Measurements from ENCODE around the gene LTB4R2. TPM values are rescaled to one million over a fixed set of nuclear protein-coding genes. Genes with fewer than 3 reads are reported as not detected.

The LTB4R2 gene
- total and polyA plus RNA-seq, 7 donors = 0.08 to 2.3 (median 0.96) TPM

GRCh38 chr14:24289649-24290280 is 20.2 kb upstream of the LTB4R2 start:
- no peaks in the 10 kb centered on the region for H3K27me3 ChIP-seq (ENCODE audit: insufficient read depth in 3 of 3, low read length in 2 of 3)
- ATAC-seq (no peak), DNase-seq (no peak)
- H3K4me3 ChIP-seq = no peak overlapping the region
- WGBS, 3 donors = 75 to 81% (median 80%) methylated on average over 6 of the region's 6 CpGs
- no peak for TF ChIP-seq CTCF (IDR thresholded peaks at IDR 0.05)
- no peak overlapping the region for H3K27ac ChIP-seq
- no peaks in the 10 kb centered on the region for H3K4me1 ChIP-seq
- peaks cover 0 to 42% of the 10 kb centered on the region in 2 donors for H3K36me3 ChIP-seq (ENCODE audit: insufficient read depth in 1 of 2, low read depth in 1 of 2)
- intact Hi-C loops (cut with DNase I) = no loop called here
- no peaks in the 10 kb centered on the region for H3K9me3 ChIP-seq

- Histone ChIP-seq H3K4me3 (no peak overlapping the region), H3K9me3 (no peaks in the 10 kb centered on the region), H3K27ac (no peak overlapping the region), H3K27me3 (ENCODE audit: insufficient read depth in 3 of 3, low read length in 2 of 3) (no peaks in the 10 kb centered on the region), H3K36me3 (ENCODE audit: insufficient read depth in 1 of 2, low read depth in 1 of 2) (peaks cover 0 to 52% of the 10 kb centered on the region in 2 donors), H3K4me1 (no peaks in the 10 kb centered on the region)
- no peak for DNase-seq
- intact Hi-C loops (cut with DNase I) = no loop called here
- no peak for ATAC-seq
- no peak for TF ChIP-seq CTCF (IDR thresholded peaks at IDR 0.05)
- WGBS, 3 donors = 85 to 90% (median 89%) methylated on average over 9 of the region's 9 CpGs
Measured at GRCh38 chr14:24290746-24291145, 19.2 kb upstream of the LTB4R2 start.

GRCh38 chr14:24291446-24292117 is 18.4 kb upstream of the LTB4R2 start:
- Histone ChIP-seq H3K4me3 (no peak overlapping the region), H3K36me3 (ENCODE audit: insufficient read depth in 1 of 2, low read depth in 1 of 2) (peaks cover 0 to 59% of the 10 kb centered on the region in 2 donors)
- 84 to 100% (median 87%) methylated on average over 3 of the region's 3 CpGs for WGBS, 3 donors

GRCh38 chr14:24292118-24292807 is 17.7 kb upstream of the LTB4R2 start:
- Histone ChIP-seq H3K27ac (no peak overlapping the region), H3K9me3 (no peaks in the 10 kb centered on the region), H3K27me3 (ENCODE audit: insufficient read depth in 3 of 3, low read length in 2 of 3) (no peaks in the 10 kb centered on the region), H3K36me3 (ENCODE audit: insufficient read depth in 1 of 2, low read depth in 1 of 2) (peaks cover 0 to 59% of the 10 kb centered on the region in 2 donors), H3K4me3 (no peak overlapping the region), H3K4me1 (peaks cover 6% of the 10 kb centered on the region)
- intact Hi-C loops (cut with DNase I) = no loop called here
- 91 to 95% (median 93%) methylated on average over 11 of the region's 11 CpGs for WGBS, 3 donors
- ATAC-seq = no peak
- TF ChIP-seq CTCF (IDR thresholded peaks at IDR 0.05) = no peak
- no peak for DNase-seq

More at GRCh38 chr14:24291446-24292117, 18.4 kb upstream of the LTB4R2 start:
- peaks cover under 1% of the 10 kb centered on the region for H3K4me1 ChIP-seq
- no peaks in the 10 kb centered on the region for H3K27me3 ChIP-seq (ENCODE audit: insufficient read depth in 3 of 3, low read length in 2 of 3)
- no peak overlapping the region for H3K27ac ChIP-seq
- H3K9me3 ChIP-seq = no peaks in the 10 kb centered on the region
- no peak for ATAC-seq
- no peak for TF ChIP-seq CTCF (IDR thresholded peaks at IDR 0.05)
- intact Hi-C loops (cut with DNase I) = no loop called here
- DNase-seq = no peak
